ENCODE data around the gene RHBDF2. TPM values are rescaled to one million over a fixed set of nuclear protein-coding genes. Genes with fewer than 3 reads are reported as not detected.

Gene RHBDF2
- total RNA-seq, 4 donors from 2014 or later: 53.7 to 76.1 (median 62.6) TPM

DNA sequence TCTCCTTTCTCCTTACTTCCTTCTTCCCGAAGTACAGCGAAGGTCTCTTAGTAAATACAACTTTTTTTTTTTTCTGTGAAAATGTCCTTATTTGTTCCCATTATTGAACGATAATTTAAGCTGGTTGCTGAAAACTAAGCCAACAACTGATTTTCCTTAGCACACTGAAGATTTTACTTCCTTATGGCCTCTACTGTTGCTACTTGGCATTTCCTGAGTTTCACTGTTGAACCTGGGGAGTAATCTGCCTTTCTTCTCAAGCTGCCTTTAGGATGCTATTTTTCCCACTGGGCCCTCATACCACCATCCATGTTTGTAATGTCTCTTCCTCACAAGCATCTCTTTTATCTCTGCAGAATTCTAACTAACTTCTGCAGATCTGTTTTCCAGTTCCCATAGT lies 74.4 kb downstream of the RHBDF2 start:
- TF ChIP-seq, protein P1, sequence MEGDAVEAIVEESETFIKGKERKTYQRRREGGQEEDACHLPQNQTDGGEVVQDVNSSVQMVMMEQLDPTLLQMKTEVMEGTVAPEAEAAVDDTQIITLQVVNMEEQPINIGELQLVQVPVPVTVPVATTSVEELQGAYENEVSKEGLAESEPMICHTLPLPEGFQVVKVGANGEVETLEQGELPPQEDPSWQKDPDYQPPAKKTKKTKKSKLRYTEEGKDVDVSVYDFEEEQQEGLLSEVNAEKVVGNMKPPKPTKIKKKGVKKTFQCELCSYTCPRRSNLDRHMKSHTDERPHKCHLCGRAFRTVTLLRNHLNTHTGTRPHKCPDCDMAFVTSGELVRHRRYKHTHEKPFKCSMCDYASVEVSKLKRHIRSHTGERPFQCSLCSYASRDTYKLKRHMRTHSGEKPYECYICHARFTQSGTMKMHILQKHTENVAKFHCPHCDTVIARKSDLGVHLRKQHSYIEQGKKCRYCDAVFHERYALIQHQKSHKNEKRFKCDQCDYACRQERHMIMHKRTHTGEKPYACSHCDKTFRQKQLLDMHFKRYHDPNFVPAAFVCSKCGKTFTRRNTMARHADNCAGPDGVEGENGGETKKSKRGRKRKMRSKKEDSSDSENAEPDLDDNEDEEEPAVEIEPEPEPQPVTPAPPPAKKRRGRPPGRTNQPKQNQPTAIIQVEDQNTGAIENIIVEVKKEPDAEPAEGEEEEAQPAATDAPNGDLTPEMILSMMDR (IDR thresholded peaks at IDR 0.05): no peak
- no peak for TF ChIP-seq POLR2A (IDR thresholded peaks at IDR 0.05)
- DNase-seq (ENCODE audit: low spot score in 2 of 2): no peak
- intact Hi-C loops (cut with DNase I; ENCODE audit: low total_unique reads): no loop called here
- H3K4me3 ChIP-seq (ENCODE audit: low read depth, poor library complexity, severe bottlenecking): no peak overlapping the region
- 81% methylated on average over 3 of the region's 3 CpGs for WGBS, 2 donors

DNA sequence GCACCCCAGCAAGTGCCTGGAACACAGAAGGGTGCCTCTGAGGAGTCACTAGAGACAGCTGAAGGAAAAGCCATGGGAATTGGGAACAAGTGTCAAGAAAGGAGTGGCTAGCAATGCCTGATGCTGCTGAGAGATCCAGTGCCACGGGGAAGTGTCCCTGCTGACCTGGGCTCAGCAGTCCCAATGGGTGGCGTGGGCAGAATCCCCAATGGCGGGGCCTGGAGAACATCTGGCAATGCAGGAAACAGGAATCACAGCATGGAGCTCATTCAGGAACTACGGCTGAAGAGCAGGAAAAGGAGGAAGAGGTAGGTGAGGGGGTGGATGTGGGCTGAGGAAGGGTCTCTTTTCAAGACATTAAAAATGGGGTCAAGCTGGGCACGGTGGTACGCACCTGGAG lies 78.4 kb downstream of the RHBDF2 start:
- 88 to 94% methylated on average over 6 of the region's 6 CpGs for WGBS, 2 donors
- TF ChIP-seq, protein P1 (IDR thresholded peaks at IDR 0.05): no peak
- no peak for TF ChIP-seq POLR2A (IDR thresholded peaks at IDR 0.05)
- no peak for DNase-seq (ENCODE audit: low spot score in 2 of 2)
- intact Hi-C loops (cut with DNase I; ENCODE audit: low total_unique reads): no loop called here
- no peak overlapping the region for H3K4me3 ChIP-seq (ENCODE audit: low read depth, poor library complexity, severe bottlenecking)

DNA sequence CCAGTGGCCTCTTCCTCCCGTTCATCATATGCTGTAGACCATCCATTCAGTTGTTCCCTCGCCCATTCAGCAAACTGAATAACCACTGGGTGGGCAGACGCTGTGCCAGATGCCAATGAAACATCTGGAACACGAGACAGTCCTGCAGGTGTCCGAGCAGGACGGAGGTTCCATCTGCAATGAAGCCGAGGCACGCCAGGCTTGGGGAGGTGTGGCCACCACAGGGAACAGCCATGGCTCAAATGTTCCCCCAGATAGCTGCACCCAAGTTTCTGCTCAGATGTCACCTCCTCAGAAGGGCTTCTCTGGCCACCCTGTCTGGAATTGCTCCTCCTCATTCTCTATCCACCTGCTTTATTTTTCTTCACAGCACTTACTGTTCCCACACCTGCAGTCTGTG lies 78.8 kb downstream of the RHBDF2 start:
- H3K4me3 ChIP-seq (ENCODE audit: low read depth, poor library complexity, severe bottlenecking): no peak overlapping the region
- intact Hi-C loops (cut with DNase I; ENCODE audit: low total_unique reads): no loop called here
- DNase-seq (ENCODE audit: low spot score in 2 of 2): no peak
- no peak for TF ChIP-seq POLR2A (IDR thresholded peaks at IDR 0.05)
- TF ChIP-seq, protein P1 (IDR thresholded peaks at IDR 0.05): no peak
- WGBS, 2 donors: 97 to 98% methylated on average over 8 of the region's 8 CpGs

DNA sequence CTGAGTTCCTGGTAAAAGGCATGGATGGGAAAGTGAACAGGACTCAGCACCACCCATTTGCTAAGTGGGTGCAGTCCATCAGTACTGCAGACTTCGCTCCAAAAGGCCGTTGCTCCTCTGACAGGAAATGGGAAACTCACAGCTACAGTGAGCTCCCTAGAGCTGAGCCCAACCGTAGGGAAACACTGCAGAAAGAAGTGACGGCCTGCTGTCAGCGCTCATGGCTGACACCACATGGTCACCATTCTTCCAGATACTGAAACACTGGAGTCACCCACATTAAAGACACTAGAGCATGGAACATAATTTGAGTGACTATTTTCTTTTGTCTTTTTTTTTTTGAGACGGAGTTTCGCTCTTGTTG lies 80.2 kb downstream of the RHBDF2 start:
- 61 to 62% methylated on average over 7 of the region's 7 CpGs for WGBS, 2 donors
- TF ChIP-seq, protein P1 (IDR thresholded peaks at IDR 0.05): no peak
- no peak for TF ChIP-seq POLR2A (IDR thresholded peaks at IDR 0.05)
- intact Hi-C loops (cut with DNase I; ENCODE audit: low total_unique reads): no loop called here
- no peak for DNase-seq (ENCODE audit: low spot score in 2 of 2)
- no peak overlapping the region for H3K4me3 ChIP-seq (ENCODE audit: low read depth, poor library complexity, severe bottlenecking)

Other genes starting within 250 kb of the RHBDF2 start
- 10 to 100 TPM; 21.3 to 50.9 (median 28.6) TPM for gene UBALD2, start 236.1 kb downstream of the RHBDF2 start, total RNA-seq
- 1 to 10 TPM in 3 of 4 donors, under 1 TPM in 1; 0.88 to 3.3 (median 1.8) TPM for gene QRICH2, start 193.1 kb downstream of the RHBDF2 start, total RNA-seq
- gene PRPSAP1, start 147.5 kb downstream of the RHBDF2 start, total RNA-seq: 10 to 100 TPM; 35.8 to 72.3 (median 62.2) TPM
- 10 to 100 TPM in 3 of 4 donors, 1 to 10 TPM in 1; 9.7 to 35.6 (median 18.3) TPM for gene SPHK1, start 116.8 kb downstream of the RHBDF2 start, total RNA-seq
- 10 to 100 TPM; 20.3 to 52.0 (median 26.0) TPM for gene UBE2O, start 48.3 kb downstream of the RHBDF2 start, total RNA-seq
- gene AANAT, start 33.8 kb downstream of the RHBDF2 start, total RNA-seq: not detected
- gene CYGB, start 36.3 kb upstream of the RHBDF2 start, total RNA-seq: 10 to 100 TPM in 3 of 4 donors, 1 to 10 TPM in 1; 9.7 to 14.4 (median 10.7) TPM
- gene PRCD, start 38.6 kb upstream of the RHBDF2 start, total RNA-seq: 1 to 10 TPM in 3 of 4 donors, under 1 TPM in 1; 0.42 to 7.5 (median 4.0) TPM
- gene ST6GALNAC2, start 84.4 kb upstream of the RHBDF2 start, total RNA-seq: 100 to 1,000 TPM in 1 of 4 donors, 10 to 100 TPM in 3; 64.8 to 101 (median 76.5) TPM
- 1 to 10 TPM in 2 of 4 donors, not detected in 2; 2.4 to 5.6 TPM for gene ST6GALNAC1, start 142.3 kb upstream of the RHBDF2 start, total RNA-seq
- gene MXRA7, start 209.5 kb upstream of the RHBDF2 start, total RNA-seq: 10 to 100 TPM; 31.6 to 97.4 (median 47.1) TPM
- 10 to 100 TPM; 16.1 to 28.8 (median 21.0) TPM for gene JMJD6, start 225.2 kb upstream of the RHBDF2 start, total RNA-seq
- 10 to 100 TPM; 27.4 to 40.9 (median 33.7) TPM for gene METTL23, start 225.4 kb upstream of the RHBDF2 start, total RNA-seq
- gene SRSF2, start 235.9 kb upstream of the RHBDF2 start, total RNA-seq: 100 to 1,000 TPM; 179 to 260 (median 189) TPM
- 10 to 100 TPM; 33.4 to 38.4 (median 33.8) TPM for gene MFSD11, start 236.7 kb upstream of the RHBDF2 start, total RNA-seq